Left ventricle myocardium inferior (tissue), 1 donor: ENCODE results near the gene PLIN3. TPM values are rescaled to one million over a fixed set of nuclear protein-coding genes. Genes with fewer than 3 reads are reported as not detected.
A peak's percentile ranks its signal among the peaks of the same experiment; 100 is the strongest.
"Not testable (repeated sequence)": the region's sequence is repeated elsewhere in the genome, so short reads cannot be mapped to it uniquely, and the experiment has no call there.

Source experiments
- DNase-seq: peaks from one replicate; pipeline ENCODE4 v3.0.0-alpha.2; 2020
- H3K27ac ChIP-seq: fragments of 200-600 bp; replicated peaks from 2 replicates; pipeline ENCODE4 v1.8.0; 2021
- H3K27me3 ChIP-seq: fragments of 200-600 bp; 2 replicates; pipeline ENCODE4 v1.8.0; 2021; ENCODE audit warnings: low read depth
- H3K36me3 ChIP-seq: fragments of 200-600 bp; 2 replicates; pipeline ENCODE4 v1.8.0; 2021
- H3K4me1 ChIP-seq: fragments of 200-600 bp; 2 replicates; pipeline ENCODE4 v1.8.0; 2021
- H3K4me3 ChIP-seq: fragments of 200-600 bp; 2 replicates; pipeline ENCODE4 v1.8.0; 2021; ENCODE audit warnings: mild to moderate bottlenecking, moderate library complexity
- H3K9me3 ChIP-seq: fragments of 200-600 bp; replicated peaks from 2 replicates; pipeline ENCODE4 v1.8.0; 2021
- intact Hi-C: fragments of 100-400 bp; cut with micrococcal nuclease; formaldehyde crosslinking; loops from one replicate; pipeline ENCODE4 v1.11.0; 2022
- total RNA-seq: library from RNA; stranded (reverse); fragmentation: NEBNext Ultra II Directional; extraction: Animal tissue kit (Norgen Biotek cat#: 25700); gene quantifications from one replicate; pipeline ENCODE4 v1.2.1, GENCODE V29; 2021
- TF ChIP-seq, protein P1 (sequence below): fragments of 200-600 bp; IDR thresholded peaks from 2 replicates; pipeline ENCODE4 v1.8.0; 2021; ENCODE audit warnings: antibody characterized with exemption, mild to moderate bottlenecking, borderline replicate concordance
- donor health status: DM: no; HTN: yes; CAD: no; lungs with severe emphysema.

Gene PLIN3
- total RNA-seq, 1 donor from 2014 or later, result 26.7 TPM

DNA sequence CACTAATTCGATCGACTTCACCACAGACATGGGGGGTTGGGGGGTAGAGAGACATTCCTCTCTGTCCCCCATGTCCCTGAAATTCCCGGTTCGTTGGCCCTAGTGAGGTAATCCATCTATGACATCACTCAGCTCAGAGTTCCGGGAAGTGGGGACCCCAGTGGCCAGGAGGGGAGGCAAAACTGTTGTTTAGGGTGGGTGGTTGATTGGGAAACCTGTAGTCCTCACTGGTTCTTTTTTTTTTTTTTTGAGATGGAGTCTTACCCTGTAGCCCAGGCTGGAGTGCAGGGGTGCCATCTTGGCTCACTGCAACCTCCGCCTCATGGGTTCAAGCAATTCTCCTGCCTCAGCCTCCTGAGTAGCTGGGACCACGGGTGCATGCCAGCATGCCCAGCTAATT is 35.3 kb upstream of the PLIN3 start, which contains the start of gene ARRDC5:
TSS of gene ARRDC5 (minus strand) at position 101 of the 400 bp plus-strand sequence. CDS start at position 30, 71 bp downstream.
- intact Hi-C loops, result no loop called here
- TF ChIP-seq, protein P1, sequence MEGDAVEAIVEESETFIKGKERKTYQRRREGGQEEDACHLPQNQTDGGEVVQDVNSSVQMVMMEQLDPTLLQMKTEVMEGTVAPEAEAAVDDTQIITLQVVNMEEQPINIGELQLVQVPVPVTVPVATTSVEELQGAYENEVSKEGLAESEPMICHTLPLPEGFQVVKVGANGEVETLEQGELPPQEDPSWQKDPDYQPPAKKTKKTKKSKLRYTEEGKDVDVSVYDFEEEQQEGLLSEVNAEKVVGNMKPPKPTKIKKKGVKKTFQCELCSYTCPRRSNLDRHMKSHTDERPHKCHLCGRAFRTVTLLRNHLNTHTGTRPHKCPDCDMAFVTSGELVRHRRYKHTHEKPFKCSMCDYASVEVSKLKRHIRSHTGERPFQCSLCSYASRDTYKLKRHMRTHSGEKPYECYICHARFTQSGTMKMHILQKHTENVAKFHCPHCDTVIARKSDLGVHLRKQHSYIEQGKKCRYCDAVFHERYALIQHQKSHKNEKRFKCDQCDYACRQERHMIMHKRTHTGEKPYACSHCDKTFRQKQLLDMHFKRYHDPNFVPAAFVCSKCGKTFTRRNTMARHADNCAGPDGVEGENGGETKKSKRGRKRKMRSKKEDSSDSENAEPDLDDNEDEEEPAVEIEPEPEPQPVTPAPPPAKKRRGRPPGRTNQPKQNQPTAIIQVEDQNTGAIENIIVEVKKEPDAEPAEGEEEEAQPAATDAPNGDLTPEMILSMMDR, result no peak
- Histone ChIP-seq H3K4me1 (no peaks in the 10 kb centered on the region), H3K27ac (no peak within 1 kb of the TSS), H3K4me3 (no peak within 1 kb of the TSS), H3K27me3 (no peaks in the 10 kb centered on the region), H3K9me3 (no peaks in the 10 kb centered on the region), H3K36me3 (no peaks in the 10 kb centered on the region)
- no peak for DNase-seq

DNA sequence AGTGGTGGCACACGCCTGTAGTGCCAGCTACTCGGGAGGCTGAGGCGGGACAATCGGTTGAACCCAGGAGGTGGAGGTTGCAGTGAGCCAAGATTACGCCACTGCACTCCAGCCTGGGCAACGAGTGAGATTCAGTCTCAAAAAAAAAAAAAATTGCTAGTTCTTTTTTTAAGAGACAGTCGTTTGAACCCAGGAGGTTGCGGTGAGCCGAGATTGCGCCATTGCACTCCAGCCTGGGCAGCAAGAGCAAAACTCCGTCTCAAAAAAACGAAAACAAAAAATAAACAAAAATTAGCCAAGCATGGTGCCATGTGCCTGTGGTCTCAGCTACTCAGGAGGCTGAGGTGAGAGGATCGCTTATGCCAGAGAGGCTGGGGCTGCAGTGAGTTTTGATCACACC is 33.4 kb upstream of the PLIN3 start:
- intact Hi-C loops, H3K27ac ChIP-seq, H3K27me3 ChIP-seq, DNase-seq, H3K4me1 ChIP-seq, H3K9me3 ChIP-seq, H3K36me3 ChIP-seq, H3K4me3 ChIP-seq: not testable (repeated sequence)

DNA sequence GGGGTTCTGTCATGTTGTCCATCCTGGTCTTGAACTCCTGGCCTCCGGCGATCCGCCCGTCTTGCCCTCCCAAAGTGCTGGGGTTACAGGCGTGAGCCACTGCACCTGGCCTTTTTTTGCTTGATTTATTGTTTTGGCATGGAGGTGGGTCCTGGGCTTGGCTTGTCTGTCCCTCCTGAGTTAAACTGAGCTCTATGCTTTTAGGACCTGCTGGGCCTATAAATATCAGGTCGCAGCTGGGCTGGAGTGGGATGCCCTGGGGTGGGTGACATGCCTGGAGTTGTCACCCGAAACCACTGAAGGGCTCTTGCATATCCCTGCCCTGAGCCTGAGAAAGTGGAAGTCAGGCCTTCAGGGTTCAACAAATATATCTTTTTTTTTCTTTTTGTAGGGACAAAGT is 29.7 kb upstream of the PLIN3 start:
- H3K27ac ChIP-seq, result no peak overlapping the region
- intact Hi-C loops, result no loop called here
- H3K36me3 ChIP-seq, result no peaks in the 10 kb centered on the region
- peaks cover 9% of the 10 kb centered on the region for H3K4me1 ChIP-seq
- no peaks in the 10 kb centered on the region for H3K9me3 ChIP-seq
- TF ChIP-seq, protein P1, result no peak
- H3K4me3 ChIP-seq, result no peak overlapping the region
- DNase-seq, result no peak
- no peaks in the 10 kb centered on the region for H3K27me3 ChIP-seq

DNA sequence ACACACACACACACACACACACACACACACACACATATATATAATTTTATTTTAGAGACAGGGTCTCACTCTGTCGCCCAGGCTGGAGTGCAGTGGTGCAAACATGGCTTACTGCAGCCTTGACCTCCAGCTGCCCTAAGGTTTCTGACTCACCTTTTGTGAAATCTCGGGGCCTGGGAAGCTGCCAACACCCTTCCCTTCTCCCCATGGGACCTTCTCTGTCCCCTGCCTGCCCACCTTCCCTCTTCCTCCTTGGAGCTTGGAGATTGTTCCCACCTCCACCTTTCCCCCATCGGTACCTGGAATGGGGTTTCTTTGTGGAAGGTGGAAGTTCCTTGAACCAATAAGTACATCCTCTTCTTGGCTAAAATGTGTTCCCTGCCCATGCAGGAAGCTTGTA is 28.9 kb upstream of the PLIN3 start:
- intact Hi-C loops, result no loop called here
- Histone ChIP-seq H3K4me3 (no peak overlapping the region), H3K36me3 (no peaks in the 10 kb centered on the region), H3K9me3 (no peaks in the 10 kb centered on the region), H3K4me1 (peaks cover 10% of the 10 kb centered on the region), H3K27ac (no peak overlapping the region), H3K27me3 (peaks cover 3% of the 10 kb centered on the region)
- DNase-seq, result no peak
- TF ChIP-seq, protein P1, result no peak

DNA sequence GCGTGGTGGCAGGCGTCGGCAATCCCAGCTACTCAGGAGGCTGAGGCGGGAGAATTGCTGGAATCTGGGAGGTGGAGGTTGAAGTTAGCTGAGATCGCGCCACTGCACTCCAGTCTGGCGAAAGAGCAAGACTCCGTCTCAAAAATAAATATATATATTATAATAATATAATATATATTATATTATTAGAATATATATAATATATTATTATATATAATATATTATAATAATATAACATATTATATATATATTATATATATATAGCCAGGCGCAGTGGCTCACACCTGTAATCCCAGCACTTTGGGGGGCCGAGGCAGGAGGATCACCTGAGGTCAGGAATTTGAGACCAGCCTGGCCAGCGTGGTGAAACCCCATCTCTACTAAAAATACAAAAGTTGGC is 25.5 kb upstream of the PLIN3 start:
- Histone ChIP-seq H3K4me1 (peaks cover 18% of the 10 kb centered on the region), H3K27me3 (peaks cover 20% of the 10 kb centered on the region)
- DNase-seq, H3K9me3 ChIP-seq, intact Hi-C loops, H3K36me3 ChIP-seq, H3K4me3 ChIP-seq, H3K27ac ChIP-seq: not testable (repeated sequence)

DNA sequence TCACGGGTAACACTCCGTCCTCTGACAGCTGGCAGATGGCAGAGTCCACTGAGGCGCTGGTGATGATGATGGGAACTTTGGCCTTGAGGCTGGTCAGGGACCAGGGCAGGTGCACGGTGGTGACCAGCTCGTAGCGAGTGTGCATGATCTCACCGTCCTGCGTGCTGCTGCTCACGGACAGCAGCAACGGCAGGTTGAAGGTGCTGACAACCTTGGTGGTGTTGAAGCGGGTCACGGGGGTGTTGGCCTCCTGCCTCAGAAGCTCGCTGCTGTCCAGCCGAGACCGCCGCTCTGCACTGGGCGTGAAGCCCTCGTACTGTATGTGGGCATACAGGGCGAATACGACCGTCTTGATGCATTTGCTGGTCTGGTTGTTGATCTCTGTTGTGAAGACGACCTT is 23.6 kb upstream of the PLIN3 start:
- H3K27ac ChIP-seq, result no peak overlapping the region
- peaks cover 20% of the 10 kb centered on the region for H3K27me3 ChIP-seq
- peaks cover 18% of the 10 kb centered on the region for H3K4me1 ChIP-seq
- intact Hi-C loops, result no loop called here
- peak; percentile 58 for DNase-seq
- H3K36me3 ChIP-seq, result no peaks in the 10 kb centered on the region
- TF ChIP-seq, protein P1, result no peak
- H3K4me3 ChIP-seq, result no peak overlapping the region
- no peaks in the 10 kb centered on the region for H3K9me3 ChIP-seq
